CD4-positive, alpha-beta T cell (primary cell): ENCODE data around the gene FRZB. TPM values are rescaled to one million over a fixed set of nuclear protein-coding genes. Genes with fewer than 3 reads are reported as not detected.

Experiments used
- ATAC-seq: fragments of 200-7000 bp; cut with Tn5 transposase; one replicate; pipeline ENCODE4 v1.10.0; 2022; ENCODE audit warnings: mild to moderate bottlenecking; ENCODE audit not compliant: poor library complexity
- CTCF ChIA-PET: fragments of 350-600 bp; sonication (Branson Sonifier 250); formaldehyde crosslinking; loops from one replicate; lab custom pipeline; 2021; ENCODE audit warnings: antibody characterized with exemption, inconsistent platforms; lab: Charles Lee
- POLR2A ChIA-PET: fragments of 350-600 bp; sonication (Branson Sonifier 250); formaldehyde crosslinking; loops from one replicate; lab custom pipeline; 2021; ENCODE audit warnings: antibody characterized with exemption, inconsistent platforms; lab: Charles Lee
- DNase-seq, 14 experiments: peaks; one replicate each; pipeline ENCODE4 v3.0.0-alpha.2; 2013 to 2020; ENCODE audit warnings: mixed read lengths in 2 of 14
- H3K27ac ChIP-seq, 2 donors: one replicate each; pipeline versions ENCODE4 v1.5.1 to v1.7.0; 2013; ENCODE audit warnings: low read length in 2 of 2, low read depth in 1 of 2, mild to moderate bottlenecking in 1 of 2
- H3K27me3 ChIP-seq, 2 experiments: 1 replicate in 1 of 2; 2 replicates in 1 of 2; pipeline versions ENCODE4 v1.6.1 to v1.7.0; 2013; ENCODE audit warnings: low read length in 2 of 2, control low read depth in 1 of 2, mild to moderate bottlenecking in 1 of 2, moderate library complexity in 1 of 2; ENCODE audit not compliant: insufficient read depth in 2 of 2, control insufficient read depth in 1 of 2
- H3K36me3 ChIP-seq: one replicate; pipeline ENCODE4 v1.6.1; 2013; ENCODE audit warnings: low read length, control low read depth; ENCODE audit not compliant: insufficient read depth
- H3K4me1 ChIP-seq: one replicate; pipeline ENCODE4 v1.6.1; 2013; ENCODE audit warnings: low read length, control low read depth; ENCODE audit not compliant: insufficient read depth
- H3K4me3 ChIP-seq: one replicate; pipeline ENCODE4 v1.5.1; 2013; ENCODE audit warnings: mild to moderate bottlenecking, low read length, moderate library complexity
- H3K9me3 ChIP-seq, 2 experiments: 1 replicate in 1 of 2; 2 replicates in 1 of 2; pipeline versions ENCODE4 v1.6.1 to v1.7.0; 2013; ENCODE audit warnings: low read length in 2 of 2, mild to moderate bottlenecking in 2 of 2, control low read depth in 1 of 2, moderate library complexity in 1 of 2; ENCODE audit not compliant: control insufficient read depth in 1 of 2, insufficient read depth in 1 of 2
- H3K27ac Mint-ChIP-seq: one replicate; pipeline ENCODE4 v1.8.0; 2020; ENCODE audit warnings: mixed read lengths
- H3K27me3 Mint-ChIP-seq: one replicate; pipeline ENCODE4 v1.8.0; 2021; ENCODE audit warnings: mixed read lengths
- H3K36me3 Mint-ChIP-seq: one replicate; pipeline ENCODE4 v1.8.0; 2021; ENCODE audit warnings: low read depth, mixed read lengths
- H3K4me1 Mint-ChIP-seq: one replicate; pipeline ENCODE4 v1.8.0; 2021; ENCODE audit warnings: low read depth, mixed read lengths
- H3K4me3 Mint-ChIP-seq: one replicate; pipeline ENCODE4 v1.8.0; 2020; ENCODE audit warnings: mild to moderate bottlenecking, mixed read lengths
- H3K9me3 Mint-ChIP-seq: one replicate; pipeline ENCODE4 v1.8.0; 2020; ENCODE audit warnings: mixed read lengths
- CTCF ChIP-seq: fragments of 200-600 bp; IDR thresholded peaks from one replicate; pipeline ENCODE4 v1.8.0; 2022; ENCODE audit warnings: antibody characterized with exemption, mild to moderate bottlenecking
- intact Hi-C, 2 experiments: fragments of 100-400 bp; cut with DNase I in 1 of 2; cut with micrococcal nuclease in 1 of 2; formaldehyde crosslinking; loops; one replicate each; pipeline versions ENCODE4 v1.15.1 to v1.9.0; 2023 to 2025; cut with DNase I, micrococcal nuclease
- total RNA-seq, 174 experiments: library from RNA in 2 of 174; stranded (reverse) in 2 of 174; gene quantifications; one replicate each; pipeline ENCODE4 v1.2.3 and lab custom pipeline; 2021 to 2026

Gene FRZB
- total RNA-seq, 2 experiments from 2014 or later: not detected

GRCh38 chr2:182864949-182865570, 1.4 kb downstream of the FRZB start:
- no peaks in the 10 kb centered on the region for H3K9me3 Mint-ChIP-seq

GRCh38 chr2:182863642-182864041, 2.8 kb downstream of the FRZB start:
- H3K36me3 Mint-ChIP-seq: no peaks in the 10 kb centered on the region
- Histone ChIP-seq H3K27ac (no peak overlapping the region), H3K9me3 (peaks cover 0 to 7% of the 10 kb centered on the region in 2 experiments), H3K4me1 (peaks cover 15% of the 10 kb centered on the region), H3K4me3 (no peak overlapping the region), H3K36me3 (no peaks in the 10 kb centered on the region), H3K27me3 (peaks cover 33 to 52% of the 10 kb centered on the region in 2 experiments)
- H3K4me3 Mint-ChIP-seq: no peak overlapping the region
- ChIA-PET CTCF (no interaction called here), POLR2A (no interaction called here)
- intact Hi-C loops: no loop called here
- no peak overlapping the region for H3K27ac Mint-ChIP-seq
- no peak for TF ChIP-seq CTCF
- H3K27me3 Mint-ChIP-seq: peaks cover 83% of the 10 kb centered on the region
- ATAC-seq (no peak), DNase-seq (no peak)
- peaks cover 30% of the 10 kb centered on the region for H3K4me1 Mint-ChIP-seq
- no peaks in the 10 kb centered on the region for H3K9me3 Mint-ChIP-seq

More at GRCh38 chr2:182864949-182865570, 1.4 kb downstream of the FRZB start:
- no peak for ATAC-seq
- Mint-ChIP-seq H3K27ac (no peak overlapping the region), H3K27me3 (peaks cover 96% of the 10 kb centered on the region), H3K4me3 (no peak overlapping the region), H3K36me3 (no peaks in the 10 kb centered on the region), H3K4me1 (peaks cover 30% of the 10 kb centered on the region)
- peaks cover 15% of the 10 kb centered on the region for H3K4me1 ChIP-seq
- no peak overlapping the region for H3K27ac ChIP-seq
- CTCF ChIA-PET: no interaction called here
- H3K36me3 ChIP-seq: no peaks in the 10 kb centered on the region
- intact Hi-C loops: no loop called here
- POLR2A ChIA-PET: no interaction called here
- TF ChIP-seq CTCF: no peak
- no peak overlapping the region for H3K4me3 ChIP-seq
- DNase-seq: no peak
- H3K27me3 ChIP-seq: peaks cover 36 to 55% of the 10 kb centered on the region in 2 experiments
- H3K9me3 ChIP-seq: peaks cover 0 to 7% of the 10 kb centered on the region in 2 experiments

GRCh38 chr2:182862091-182862490, 4.3 kb downstream of the FRZB start:
- Histone ChIP-seq H3K27ac (no peak overlapping the region), H3K27me3 (peaks cover 27 to 41% of the 10 kb centered on the region in 2 experiments), H3K4me1 (peaks cover 12% of the 10 kb centered on the region), H3K9me3 (peaks cover 0 to 10% of the 10 kb centered on the region in 2 experiments), H3K4me3 (no peak overlapping the region), H3K36me3 (no peaks in the 10 kb centered on the region)
- CTCF ChIA-PET: no interaction called here
- TF ChIP-seq CTCF: no peak
- H3K36me3 Mint-ChIP-seq: no peaks in the 10 kb centered on the region
- no peak for ATAC-seq
- H3K27me3 Mint-ChIP-seq: peaks cover 74% of the 10 kb centered on the region
- intact Hi-C loops: no loop called here
- H3K9me3 Mint-ChIP-seq: no peaks in the 10 kb centered on the region
- H3K27ac Mint-ChIP-seq: no peak overlapping the region
- POLR2A ChIA-PET: interaction anchor here (0.6 kb wide), 1 partner anchor 54 kb away, joined by 4 read pairs; no protein-coding TSS in a partner anchor
- DNase-seq: no peak
- peaks cover 19% of the 10 kb centered on the region for H3K4me1 Mint-ChIP-seq
- no peak overlapping the region for H3K4me3 Mint-ChIP-seq
